GM18505 (cell line): ENCODE data around the gene RNF214.
"Not testable (repeated sequence)": the region's sequence is repeated elsewhere in the genome, so short reads cannot be mapped to it uniquely, and the experiment has no call there.

Experiments used
- ATAC-seq: cut with Tn5 transposase; IDR thresholded peaks from one replicate; pipeline ENCODE4 v1.9.1; 2021; ENCODE audit not compliant: unreplicated experiment
- POLR2A ChIP-seq: IDR thresholded peaks from 4 replicates; pipeline ENCODE4 v1.6.1; 2011; ENCODE audit warnings: borderline replicate concordance; ENCODE audit not compliant: insufficient read depth, insufficient read length; ENCODE audit errors: extremely low read depth

RNF214 gene

GRCh38 chr11:117302228-117302627, 69.8 kb downstream of the RNF214 start:
- TF ChIP-seq POLR2A = no peak
- no peak for ATAC-seq

- no peak for ATAC-seq
Measured at GRCh38 chr11:117303101-117303500, 70.6 kb downstream of the RNF214 start.

DNA sequence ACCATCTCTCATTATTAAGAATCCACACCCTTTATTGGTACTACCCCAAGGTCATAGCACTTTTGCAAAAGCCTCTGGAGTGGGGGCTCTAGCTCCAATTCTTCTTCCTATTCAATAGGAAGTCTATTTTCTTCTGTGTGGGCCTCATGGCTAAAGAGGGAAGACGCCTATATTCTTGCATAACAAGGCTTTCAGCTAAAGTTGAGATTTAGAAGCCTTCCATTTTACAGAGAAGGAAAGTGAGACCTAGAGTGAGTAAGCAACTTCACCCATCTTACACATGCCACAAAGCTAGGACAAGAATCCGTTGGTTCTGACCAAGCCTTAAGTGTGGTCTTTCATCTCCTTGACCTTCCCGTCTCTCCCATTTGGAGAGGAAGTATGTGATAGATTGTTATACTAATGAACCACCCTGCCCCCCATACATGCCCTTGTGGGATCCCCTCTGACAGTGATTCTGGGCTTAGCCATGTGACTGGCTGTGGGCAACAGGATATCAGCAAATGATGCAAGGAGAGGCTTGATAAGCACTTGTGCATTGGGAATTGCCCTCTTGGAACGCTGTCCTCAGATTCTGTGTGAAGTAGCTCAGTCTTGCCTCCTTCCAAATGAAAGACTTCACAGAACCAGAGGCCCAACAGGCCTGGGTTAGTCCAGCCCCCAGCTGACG, 71.3 kb downstream of the RNF214 start:
- no peak for TF ChIP-seq POLR2A
- no peak for ATAC-seq

More at GRCh38 chr11:117303101-117303500, 70.6 kb downstream of the RNF214 start:
- no peak for TF ChIP-seq POLR2A

DNA sequence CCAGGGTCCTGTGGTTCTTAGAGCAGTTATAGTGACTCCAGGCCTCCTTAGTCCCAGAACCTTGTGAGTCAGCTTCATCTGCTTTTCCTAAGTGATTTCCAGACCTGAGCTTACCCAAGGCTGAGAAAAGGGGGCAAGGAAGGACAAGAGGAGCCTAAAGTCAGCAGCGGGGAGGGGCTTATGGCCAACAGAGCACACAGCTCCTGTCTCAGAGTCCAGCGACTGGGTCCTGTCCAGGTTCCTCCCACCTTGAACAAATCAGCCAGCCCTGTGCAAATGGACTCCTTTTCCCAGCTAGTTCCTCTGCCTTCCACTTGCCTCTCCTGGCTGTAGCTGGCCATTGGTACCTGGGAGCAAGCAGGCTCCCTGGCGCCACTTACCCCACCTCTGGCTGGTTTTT, 72.7 kb downstream of the RNF214 start:
- no peak for ATAC-seq
- no peak for TF ChIP-seq POLR2A

DNA sequence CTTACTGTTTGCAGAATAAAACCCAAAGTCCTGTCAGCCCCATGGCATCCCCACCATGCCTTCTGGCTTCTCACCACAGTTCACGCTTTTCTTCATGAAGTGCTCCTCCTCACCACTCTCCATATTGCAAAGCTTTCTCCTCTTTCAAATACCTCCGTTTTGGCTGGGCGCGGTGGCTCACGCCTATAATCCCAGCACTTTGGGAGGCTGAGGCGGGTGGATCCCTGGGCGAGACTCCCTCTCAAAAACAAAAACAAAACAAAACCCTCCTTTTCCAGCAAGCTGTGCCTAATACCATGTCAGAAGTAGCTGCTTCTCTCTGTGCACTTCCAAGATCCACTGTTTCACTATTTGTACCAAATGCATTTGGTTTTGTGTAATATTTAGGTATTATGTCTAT, 76.8 kb downstream of the RNF214 start:
- no peak for TF ChIP-seq POLR2A
- no peak for ATAC-seq

DNA sequence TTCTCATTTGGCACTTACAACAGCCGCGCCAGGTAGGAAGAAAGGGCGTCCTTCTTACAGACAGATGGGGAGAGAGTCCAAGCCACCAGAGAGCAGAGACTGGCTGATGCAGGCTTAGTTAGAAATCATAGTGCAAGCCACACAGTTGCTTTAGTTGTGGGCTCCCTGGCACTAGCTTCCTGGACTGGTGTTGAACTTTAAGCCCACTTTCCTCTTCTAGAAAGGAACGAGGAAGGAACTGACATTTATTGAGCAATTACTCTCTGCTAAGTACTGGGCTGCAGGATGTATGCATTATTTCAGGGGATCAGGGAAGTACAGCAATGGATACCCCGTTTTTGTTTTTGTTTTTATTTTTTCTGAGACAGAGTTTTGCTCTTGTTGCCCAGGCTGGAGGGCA, 80.6 kb downstream of the RNF214 start:
- no peak for ATAC-seq
- no peak for TF ChIP-seq POLR2A

GRCh38 chr11:117313828-117314768, 81.6 kb downstream of the RNF214 start:
- no peak for TF ChIP-seq POLR2A
- no peak for ATAC-seq

DNA sequence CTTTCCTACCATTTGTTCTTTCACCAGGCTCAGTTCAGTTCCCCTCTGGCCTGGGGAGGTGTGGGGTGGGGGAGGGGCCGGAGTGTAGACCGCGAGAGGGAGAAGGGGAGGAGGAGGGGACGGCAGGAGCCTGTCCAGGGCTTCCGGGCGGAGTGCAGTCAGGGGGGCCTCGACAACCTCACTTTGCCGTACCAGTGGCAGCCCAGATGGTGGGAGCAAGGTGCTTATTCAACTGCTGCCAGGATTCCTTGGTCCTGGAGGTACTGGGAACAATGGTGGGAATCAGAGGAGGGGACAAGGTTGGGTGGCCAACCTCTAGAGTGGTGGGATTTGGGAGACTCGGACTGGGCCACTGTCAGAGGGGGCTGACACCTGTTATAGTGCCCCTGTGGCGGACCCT, 82.4 kb downstream of the RNF214 start:
- no peak for ATAC-seq
- TF ChIP-seq POLR2A = no peak

DNA sequence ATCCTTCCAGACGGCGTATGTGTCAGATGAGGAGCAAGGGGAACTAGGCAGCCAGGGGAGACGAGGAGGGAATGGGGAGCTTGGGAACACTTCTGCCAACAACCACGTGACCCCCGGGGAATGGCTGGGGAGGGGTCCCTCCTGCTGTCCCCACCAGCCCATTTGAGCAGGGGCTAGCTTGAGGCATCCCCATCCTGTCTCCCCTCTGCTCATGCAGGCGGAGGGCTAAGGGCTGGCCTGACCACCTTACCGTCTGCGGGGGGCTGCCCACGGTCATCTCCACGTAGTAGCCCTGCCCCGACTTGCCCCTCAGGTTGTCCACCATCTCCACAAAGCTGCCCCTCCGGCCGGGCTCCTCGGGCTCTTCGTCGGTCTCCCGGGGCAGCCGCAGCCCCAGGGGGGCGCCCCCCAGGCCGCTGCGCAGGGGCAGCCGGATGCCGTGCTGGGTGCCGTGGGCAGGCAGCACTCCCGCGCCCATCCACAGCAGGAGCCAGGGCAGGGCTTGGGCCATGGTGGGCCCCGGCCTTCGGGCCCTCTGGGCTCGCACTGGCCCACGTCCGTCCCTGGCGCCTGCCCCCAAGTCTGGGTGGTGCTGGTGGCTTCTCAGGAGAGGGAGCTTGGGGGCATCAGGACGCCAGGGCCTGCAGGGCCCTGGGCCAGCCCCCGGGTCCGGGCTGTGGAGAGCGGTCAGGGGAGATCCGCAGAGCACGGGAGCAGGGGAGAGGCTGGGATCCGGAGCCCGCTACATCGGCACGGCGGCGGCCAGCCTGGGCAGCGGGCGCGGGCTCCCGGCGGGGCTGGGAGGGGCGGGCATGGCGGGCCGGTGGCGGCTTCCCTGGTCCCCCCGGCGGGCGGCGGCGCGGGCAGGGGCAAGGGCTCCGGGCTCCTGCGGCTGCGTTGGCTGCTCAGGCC, 83.1 kb downstream of the RNF214 start:
- ATAC-seq = no peak
- TF ChIP-seq POLR2A = no peak

- no peak for TF ChIP-seq POLR2A
- no peak for ATAC-seq
Measured at GRCh38 chr11:117316197-117316961, 83.9 kb downstream of the RNF214 start, which contains the start of gene BACE1. Gene BACE1, minus strand, starts transcription at chr11:117316256. Its CDS starts 461 bp downstream, at chr11:117315795.

- no peak for ATAC-seq
- TF ChIP-seq POLR2A = no peak
Measured at GRCh38 chr11:117318738-117319137, 86.3 kb downstream of the RNF214 start.

DNA sequence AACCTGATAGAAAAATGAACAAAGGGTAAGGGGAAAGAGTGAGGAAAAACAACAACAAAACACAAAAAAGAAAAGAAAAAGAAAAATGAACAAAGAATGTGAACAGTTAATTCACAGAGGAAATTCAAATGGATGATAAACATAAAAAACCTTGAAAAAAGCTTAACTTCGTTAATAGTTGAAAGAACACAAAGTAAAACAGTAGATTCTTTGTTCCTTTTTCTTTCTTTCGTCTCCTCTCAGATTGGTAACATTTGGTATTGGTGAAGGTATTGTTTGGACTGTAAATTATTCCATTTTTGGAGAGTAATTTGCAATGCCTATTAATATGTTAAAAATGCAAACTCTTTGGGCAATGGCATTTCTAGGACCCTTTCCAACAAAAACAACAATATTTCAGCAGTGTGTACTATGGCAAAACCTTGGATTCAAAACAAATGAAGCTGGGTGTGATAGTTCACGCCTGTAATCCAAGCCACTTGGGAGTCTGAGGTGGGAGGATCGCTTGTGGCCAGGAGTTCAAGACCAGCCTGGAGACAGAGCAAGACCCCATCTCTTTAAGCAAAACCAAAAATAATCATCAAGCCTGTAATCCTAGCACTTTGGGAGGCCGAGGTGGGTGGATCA, 86.9 kb downstream of the RNF214 start:
- ATAC-seq = no peak
- no peak for TF ChIP-seq POLR2A

GRCh38 chr11:117327255-117327566, 94.7 kb downstream of the RNF214 start:
- not testable (repeated sequence) for ATAC-seq
